Measurements from ENCODE around the gene CYSTM1. TPM values are rescaled to one million over a fixed set of nuclear protein-coding genes. Genes with fewer than 3 reads are reported as not detected.
A peak's percentile ranks its signal among the peaks of the same experiment; 100 is the strongest.

The CYSTM1 gene
- total and polyA plus RNA-seq, 7 donors = 193 to 601 (median 297) TPM

DNA sequence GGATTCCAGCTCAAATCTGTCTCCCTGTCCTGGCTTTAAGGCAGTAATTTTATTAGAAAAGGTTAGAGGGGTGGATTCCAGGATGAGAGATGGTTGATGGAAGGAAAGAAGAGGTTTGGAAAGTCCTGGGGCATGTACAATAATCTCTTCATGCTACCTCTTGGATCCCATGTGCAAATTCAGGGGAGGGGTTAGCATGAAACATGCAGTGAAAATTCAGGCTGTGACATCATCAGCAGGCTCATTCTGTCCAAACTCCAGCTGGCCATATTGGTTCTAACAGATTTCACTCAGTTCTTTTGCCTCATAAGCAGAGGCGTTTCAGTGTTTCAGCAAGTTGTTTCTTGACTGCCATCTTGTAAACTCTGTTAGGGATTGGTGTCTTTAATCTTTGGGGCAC is 55.4 kb downstream of the CYSTM1 start:
- no peak for ATAC-seq
- no peaks in the 10 kb centered on the region for H3K36me3 ChIP-seq (ENCODE audit: insufficient read depth in 1 of 2, low read depth in 1 of 2)
- no peak for DNase-seq
- 85 to 91% (median 87%) methylated on average over 1 of the region's 1 CpG for WGBS, 3 donors
- TF ChIP-seq, protein P1, sequence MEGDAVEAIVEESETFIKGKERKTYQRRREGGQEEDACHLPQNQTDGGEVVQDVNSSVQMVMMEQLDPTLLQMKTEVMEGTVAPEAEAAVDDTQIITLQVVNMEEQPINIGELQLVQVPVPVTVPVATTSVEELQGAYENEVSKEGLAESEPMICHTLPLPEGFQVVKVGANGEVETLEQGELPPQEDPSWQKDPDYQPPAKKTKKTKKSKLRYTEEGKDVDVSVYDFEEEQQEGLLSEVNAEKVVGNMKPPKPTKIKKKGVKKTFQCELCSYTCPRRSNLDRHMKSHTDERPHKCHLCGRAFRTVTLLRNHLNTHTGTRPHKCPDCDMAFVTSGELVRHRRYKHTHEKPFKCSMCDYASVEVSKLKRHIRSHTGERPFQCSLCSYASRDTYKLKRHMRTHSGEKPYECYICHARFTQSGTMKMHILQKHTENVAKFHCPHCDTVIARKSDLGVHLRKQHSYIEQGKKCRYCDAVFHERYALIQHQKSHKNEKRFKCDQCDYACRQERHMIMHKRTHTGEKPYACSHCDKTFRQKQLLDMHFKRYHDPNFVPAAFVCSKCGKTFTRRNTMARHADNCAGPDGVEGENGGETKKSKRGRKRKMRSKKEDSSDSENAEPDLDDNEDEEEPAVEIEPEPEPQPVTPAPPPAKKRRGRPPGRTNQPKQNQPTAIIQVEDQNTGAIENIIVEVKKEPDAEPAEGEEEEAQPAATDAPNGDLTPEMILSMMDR (IDR thresholded peaks at IDR 0.05) = no peak
- H3K4me1 ChIP-seq = peaks cover 48% of the 10 kb centered on the region
- H3K27me3 ChIP-seq (ENCODE audit: insufficient read depth in 3 of 3, low read length in 2 of 3) = no peaks in the 10 kb centered on the region
- intact Hi-C loops (cut with DNase I) = no loop called here
- no peak overlapping the region for H3K4me3 ChIP-seq
- no peaks in the 10 kb centered on the region for H3K9me3 ChIP-seq
- no peak overlapping the region for H3K27ac ChIP-seq

DNA sequence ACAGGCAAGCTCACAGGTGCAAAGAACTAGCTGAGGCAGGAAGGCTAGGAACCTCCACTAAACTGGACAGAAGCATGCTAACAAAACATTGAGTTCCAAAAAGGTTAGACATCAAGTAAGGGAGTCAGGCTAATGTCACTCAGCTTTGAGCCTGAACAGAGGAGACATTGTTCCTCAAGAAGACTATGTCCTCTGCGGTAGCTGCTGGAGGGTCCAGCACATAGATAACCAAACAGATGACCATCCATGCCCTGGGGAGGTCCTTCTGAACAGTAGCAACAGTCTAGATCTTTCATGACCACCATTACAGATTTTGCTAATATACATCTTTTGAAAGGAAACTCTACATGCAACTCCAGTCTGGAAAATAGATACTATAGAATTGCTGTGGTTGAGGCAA is 57.7 kb downstream of the CYSTM1 start:
- Histone ChIP-seq H3K27me3 (ENCODE audit: insufficient read depth in 3 of 3, low read length in 2 of 3) (no peaks in the 10 kb centered on the region), H3K27ac (peak overlapping the region; percentile 21), H3K4me1 (peaks cover 43% of the 10 kb centered on the region), H3K36me3 (ENCODE audit: insufficient read depth in 1 of 2, low read depth in 1 of 2) (no peaks in the 10 kb centered on the region), H3K4me3 (no peak overlapping the region), H3K9me3 (no peaks in the 10 kb centered on the region)
- intact Hi-C loops (cut with DNase I) = no loop called here
- no peak for ATAC-seq
- DNase-seq = no peak
- 83 to 92% (median 89%) methylated on average over 1 of the region's 1 CpG for WGBS, 3 donors
- TF ChIP-seq, protein P1 (IDR thresholded peaks at IDR 0.05) = no peak

DNA sequence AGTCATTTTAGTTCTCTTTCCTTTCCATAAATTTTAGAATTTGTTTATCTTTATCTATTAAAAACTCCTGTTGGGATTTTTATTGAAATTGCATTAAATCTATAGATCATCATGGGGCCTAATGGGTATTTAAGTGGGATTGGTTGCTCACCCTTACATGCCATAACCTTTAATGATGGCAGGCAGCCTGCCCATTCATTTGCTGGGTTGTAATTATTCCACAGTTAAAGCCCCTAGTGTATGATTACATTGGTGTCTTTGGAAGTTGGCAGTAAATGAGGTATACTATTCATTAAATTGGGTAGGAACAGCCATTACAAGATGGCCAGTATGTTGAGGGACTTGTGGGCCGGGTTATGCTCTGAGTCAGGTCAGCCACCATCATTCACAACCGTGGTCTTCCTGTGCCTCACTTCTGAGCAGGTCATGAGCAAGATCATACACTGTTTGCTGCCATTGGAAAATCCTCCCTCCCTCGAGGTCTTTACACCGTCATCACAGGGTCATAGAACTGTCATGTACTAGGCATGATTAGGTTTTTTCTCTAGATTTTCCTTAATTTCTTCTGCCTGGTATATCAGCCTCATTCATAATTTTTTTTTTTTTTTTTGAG is 59.5 kb downstream of the CYSTM1 start:
- Histone ChIP-seq H3K27me3 (ENCODE audit: insufficient read depth in 3 of 3, low read length in 2 of 3) (no peaks in the 10 kb centered on the region), H3K9me3 (no peaks in the 10 kb centered on the region), H3K36me3 (ENCODE audit: insufficient read depth in 1 of 2, low read depth in 1 of 2) (no peaks in the 10 kb centered on the region), H3K4me3 (no peak overlapping the region), H3K4me1 (peaks cover 30% of the 10 kb centered on the region), H3K27ac (no peak overlapping the region)
- intact Hi-C loops (cut with DNase I) = no loop called here
- ATAC-seq (no peak), DNase-seq (no peak)
- TF ChIP-seq, protein P1 (IDR thresholded peaks at IDR 0.05) = no peak
- WGBS, 3 donors = 84 to 99% (median 97%) methylated on average over 4 of the region's 4 CpGs

DNA sequence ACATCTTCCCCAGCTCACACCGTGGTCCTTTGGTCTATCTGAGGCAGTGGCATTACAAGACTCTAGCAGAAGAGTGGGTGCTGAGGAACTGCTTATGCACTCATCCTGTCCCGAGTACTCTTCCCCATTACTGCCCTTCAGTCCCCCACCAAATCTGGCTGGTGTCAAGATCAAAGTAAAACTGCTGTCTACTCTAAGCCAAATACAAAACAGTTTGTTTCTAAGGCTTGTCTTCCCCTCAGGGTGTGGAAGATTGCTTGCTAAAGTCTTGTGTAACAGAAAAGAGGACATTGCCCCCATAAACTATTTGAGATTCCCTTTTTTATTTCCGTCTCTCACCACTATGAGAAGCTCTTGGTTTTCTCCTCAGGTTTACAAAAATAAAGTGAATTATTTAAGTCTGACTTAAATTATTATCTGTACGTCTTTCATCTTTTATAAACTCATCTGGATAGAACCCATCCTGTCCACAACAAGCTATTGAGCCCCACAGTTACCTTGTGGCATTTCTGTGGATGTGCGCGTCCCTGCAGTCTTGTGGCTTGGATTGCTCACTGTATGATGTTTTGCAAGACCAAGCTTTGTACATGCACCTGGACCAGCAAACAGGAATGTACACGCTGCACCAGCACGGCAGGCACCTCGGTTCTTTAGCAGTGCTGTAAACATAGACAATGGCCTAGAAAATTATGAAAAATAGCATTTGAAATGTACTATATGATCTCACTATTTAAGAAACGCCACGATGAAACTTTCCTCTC is 61.0 kb downstream of the CYSTM1 start:
- no peak overlapping the region for H3K4me3 ChIP-seq
- intact Hi-C loops (cut with DNase I) = no loop called here
- WGBS, 3 donors = 68 to 85% (median 76%) methylated on average over 11 of the region's 11 CpGs

More for the DNA sequence above, 61.0 kb downstream of the CYSTM1 start:
- H3K27me3 ChIP-seq (ENCODE audit: insufficient read depth in 3 of 3, low read length in 2 of 3) = no peaks in the 10 kb centered on the region
- ATAC-seq = peak in 3 of 4 donors; percentile 37 to 53 (median 51)
- TF ChIP-seq, protein P1 (IDR thresholded peaks at IDR 0.05) = no peak
- peaks cover 37% of the 10 kb centered on the region for H3K4me1 ChIP-seq
- no peak for DNase-seq
- no peaks in the 10 kb centered on the region for H3K9me3 ChIP-seq
- peak overlapping the region; percentile 43 for H3K27ac ChIP-seq
- no peaks in the 10 kb centered on the region for H3K36me3 ChIP-seq (ENCODE audit: insufficient read depth in 1 of 2, low read depth in 1 of 2)
